NB4 (cell line): ENCODE measurements around the gene NAP1L5.

Experiments used
- CTCF ChIP-seq: IDR thresholded peaks from one replicate; pipeline ENCODE4 v1.5.1; 2012; ENCODE audit warnings: low read depth, low read length
- MYC ChIP-seq: IDR thresholded peaks from 2 replicates; pipeline ENCODE4 v1.6.1; 2011; ENCODE audit warnings: low read depth, low read length
- POLR2A ChIP-seq: IDR thresholded peaks from 2 replicates; pipeline ENCODE4 v1.6.1; 2011; ENCODE audit warnings: mild to moderate bottlenecking; ENCODE audit not compliant: insufficient read length; ENCODE audit errors: extremely low read depth

DNA sequence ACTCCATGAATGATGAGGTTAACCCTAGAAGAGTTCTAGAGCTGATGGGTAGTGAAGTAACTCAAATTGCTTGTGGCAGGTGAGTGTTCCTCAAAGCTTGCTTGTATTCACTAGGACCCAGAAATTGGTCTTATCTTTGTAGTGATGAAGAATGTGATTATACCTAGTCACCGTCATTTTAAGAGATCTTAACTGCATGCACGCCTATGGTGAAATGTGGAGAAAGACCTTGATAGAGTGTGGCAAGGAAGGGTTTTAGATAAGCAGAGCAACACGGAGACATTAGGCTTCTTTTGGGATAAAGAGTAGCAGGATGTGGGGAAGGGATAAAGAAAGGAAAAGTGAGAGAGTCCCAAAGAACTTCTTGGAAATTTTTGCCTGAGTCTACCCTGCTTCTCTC, 42.4 kb downstream of the NAP1L5 start:
- TF ChIP-seq POLR2A (no peak), CTCF (no peak), MYC (no peak)
